Measurements from ENCODE around the gene SLC26A1.
"Not testable (repeated sequence)": the region's sequence is repeated elsewhere in the genome, so short reads cannot be mapped to it uniquely, and the experiment has no call there.

SLC26A1 gene

GRCh38 chr4:947491-947971, 45.7 kb downstream of the SLC26A1 start:
- Mint-ChIP-seq H3K27ac (no peak overlapping the region), H3K36me3 (ENCODE audit: low read depth) (no peaks in the 10 kb centered on the region), H3K4me1 (no peaks in the 10 kb centered on the region), H3K9me3 (no peaks in the 10 kb centered on the region), H3K4me3 (no peak overlapping the region), H3K27me3 (no peaks in the 10 kb centered on the region)
- ATAC-seq (no peak), DNase-seq (no peak)

- Mint-ChIP-seq H3K27me3 (no peaks in the 10 kb centered on the region), H3K4me1 (no peaks in the 10 kb centered on the region), H3K9me3 (no peaks in the 10 kb centered on the region), H3K4me3 (no peak overlapping the region), H3K27ac (no peak overlapping the region), H3K36me3 (ENCODE audit: low read depth) (no peaks in the 10 kb centered on the region)
- no peak for ATAC-seq
- DNase-seq: no peak
Measured at GRCh38 chr4:946517-947471, 46.4 kb downstream of the SLC26A1 start.

- ATAC-seq: no peak
- no peak overlapping the region for H3K27ac Mint-ChIP-seq
- no peaks in the 10 kb centered on the region for H3K4me1 Mint-ChIP-seq
- DNase-seq: no peak
- no peaks in the 10 kb centered on the region for H3K27me3 Mint-ChIP-seq
- no peaks in the 10 kb centered on the region for H3K36me3 Mint-ChIP-seq (ENCODE audit: low read depth)
- no peak overlapping the region for H3K4me3 Mint-ChIP-seq
- H3K9me3 Mint-ChIP-seq: no peaks in the 10 kb centered on the region
Measured at GRCh38 chr4:946103-946450, 47.1 kb downstream of the SLC26A1 start.

- no peak overlapping the region for H3K27ac Mint-ChIP-seq
- no peak for ATAC-seq
- no peaks in the 10 kb centered on the region for H3K4me1 Mint-ChIP-seq
- H3K27me3 Mint-ChIP-seq: no peaks in the 10 kb centered on the region
- H3K9me3 Mint-ChIP-seq: no peaks in the 10 kb centered on the region
- DNase-seq: no peak
- no peak overlapping the region for H3K4me3 Mint-ChIP-seq
- no peaks in the 10 kb centered on the region for H3K36me3 Mint-ChIP-seq (ENCODE audit: low read depth)
Measured at GRCh38 chr4:945274-946102, 47.7 kb downstream of the SLC26A1 start.

GRCh38 chr4:939508-939907, 53.7 kb downstream of the SLC26A1 start:
- not testable (repeated sequence) for DNase-seq; ATAC-seq; H3K27ac Mint-ChIP-seq; H3K9me3 Mint-ChIP-seq; H3K4me3 Mint-ChIP-seq; H3K4me1 Mint-ChIP-seq; H3K36me3 Mint-ChIP-seq (ENCODE audit: low read depth); H3K27me3 Mint-ChIP-seq

Data from activated naive CD8-positive, alpha-beta T cell treated with anti-CD3 and anti-CD28 coated beads, Interleukin-2, amount 50 U/mL, for 24 hours (primary cell).